Liver (tissue), 9 donors: Measurements from ENCODE around the gene CACFD1. TPM values are rescaled to one million over a fixed set of nuclear protein-coding genes. Genes with fewer than 3 reads are reported as not detected.

Source experiments
- DNase-seq: peaks from one replicate; pipeline ENCODE4 v3.0.0-alpha.2; 2017; ENCODE audit warnings: low spot score
- H3K27ac ChIP-seq, 2 donors: one replicate each; pipeline ENCODE4 v1.7.0; 2013; ENCODE audit warnings: inconsistent platforms in 2 of 2, low read length in 2 of 2, control low read depth in 1 of 2, low read depth in 1 of 2, mild to moderate bottlenecking in 1 of 2
- H3K27me3 ChIP-seq, 4 donors: one replicate each; pipeline versions ENCODE4 v1.6.1 to v1.7.0; 2013; ENCODE audit warnings: low read length in 3 of 4, inconsistent platforms in 1 of 4, mild to moderate bottlenecking in 1 of 4, moderate library complexity in 1 of 4; ENCODE audit not compliant: control insufficient read depth in 4 of 4, insufficient read depth in 4 of 4
- H3K36me3 ChIP-seq, 4 donors: one replicate each; pipeline versions ENCODE4 v1.6.1 to v1.7.0; 2013; ENCODE audit warnings: low read length in 3 of 4, mild to moderate bottlenecking in 3 of 4, low read depth in 1 of 4, moderate library complexity in 1 of 4; ENCODE audit not compliant: control insufficient read depth in 4 of 4, insufficient read depth in 3 of 4
- H3K4me1 ChIP-seq, 4 donors: one replicate each; pipeline versions ENCODE4 v1.6.1 to v1.7.0; 2013; ENCODE audit warnings: low read length in 3 of 4, mild to moderate bottlenecking in 3 of 4, moderate library complexity in 1 of 4; ENCODE audit not compliant: control insufficient read depth in 4 of 4, insufficient read depth in 4 of 4
- H3K4me3 ChIP-seq, 3 donors: one replicate each; pipeline versions ENCODE4 v1.6.1 to v1.7.0; 2013; ENCODE audit warnings: low read length in 3 of 3, control low read depth in 1 of 3, low read depth in 1 of 3, mild to moderate bottlenecking in 1 of 3
- H3K9ac ChIP-seq, 2 donors: one replicate each; pipeline ENCODE4 v1.7.0; 2013; ENCODE audit warnings: low read length in 2 of 2, mild to moderate bottlenecking in 2 of 2, moderate library complexity in 2 of 2, control low read depth in 1 of 2, low read depth in 1 of 2
- H3K9me3 ChIP-seq, 4 donors: one replicate each; pipeline versions ENCODE4 v1.6.1 to v1.7.0; 2013; ENCODE audit warnings: low read length in 3 of 4; ENCODE audit not compliant: control insufficient read depth in 4 of 4
- FOXA1 ChIP-seq: IDR thresholded peaks from 2 replicates; pipeline ENCODE4 v1.6.1; 2016; ENCODE audit warnings: antibody characterized with exemption
- FOXA2 ChIP-seq: IDR thresholded peaks from 2 replicates; pipeline ENCODE4 v1.6.1; 2016; ENCODE audit warnings: antibody characterized with exemption
- GABPA ChIP-seq, 2 donors: IDR thresholded peaks in 1 of 2; conservative IDR thresholded peaks in 1 of 2; 2 replicates each; pipeline ENCODE4 v1.6.1; 2016; ENCODE audit warnings: antibody characterized with exemption in 2 of 2, mild to moderate bottlenecking in 1 of 2, moderate library complexity in 1 of 2
- HNF4A ChIP-seq, 2 donors: conservative IDR thresholded peaks; 2 replicates each; pipeline ENCODE4 v1.6.1; 2016; ENCODE audit warnings: antibody characterized with exemption in 2 of 2, mild to moderate bottlenecking in 2 of 2
- HNF4G ChIP-seq: IDR thresholded peaks from 2 replicates; pipeline ENCODE4 v1.6.1; 2016; ENCODE audit warnings: antibody characterized with exemption
- RAD21 ChIP-seq, 2 donors: IDR thresholded peaks; 2 replicates each; pipeline ENCODE4 v1.6.1; 2016; ENCODE audit warnings: antibody characterized with exemption in 2 of 2, mild to moderate bottlenecking in 2 of 2
- REST ChIP-seq: IDR thresholded peaks from 2 replicates; pipeline ENCODE4 v1.6.1; 2016; ENCODE audit warnings: antibody characterized with exemption, mild to moderate bottlenecking
- RXRA ChIP-seq, 2 donors: IDR thresholded peaks; 2 replicates each; pipeline ENCODE4 v1.6.1; 2017 to 2018; ENCODE audit warnings: antibody characterized with exemption in 2 of 2, mild to moderate bottlenecking in 1 of 2
- SP1 ChIP-seq: IDR thresholded peaks from 2 replicates; pipeline ENCODE4 v1.6.1; 2018; ENCODE audit warnings: antibody characterized with exemption, mild to moderate bottlenecking
- TAF1 ChIP-seq: conservative IDR thresholded peaks from 2 replicates; pipeline ENCODE4 v1.6.1; 2016; ENCODE audit warnings: antibody characterized with exemption, mild to moderate bottlenecking
- YY1 ChIP-seq: IDR thresholded peaks from 2 replicates; pipeline ENCODE4 v1.6.1; 2016; ENCODE audit warnings: antibody characterized with exemption, mild to moderate bottlenecking
- WGBS: extraction: QIAGEN DNeasy Blood & Tissue Kit; methylation state at CpG from one replicate; pipeline ENCODE4 v1.1.7; 2013; 5-methylcytosine and 5-hydroxymethylcytosine counted together
- polyA plus RNA-seq, 2 donors: library from polyadenylated mRNA; stranded (reverse) in 1 of 2; unstranded in 1 of 2; fragments of 200-250 nt in 1 of 2; fragments of >200 nt in 1 of 2; fragmentation: Nextera tagmentation in 1 of 2; extraction: Ambion mirVana in 1 of 2; gene quantifications; one replicate each; pipeline versions ENCODE4 v1.2.1 to v1.2.3, GENCODE V29; 2013 to 2015
- total RNA-seq, 2 donors: library from RNA; depleted of rRNA; stranded (reverse); fragments of >200 nt; gene quantifications; one replicate each; pipeline ENCODE4 v1.2.3, GENCODE V29; 2014
- TF ChIP-seq, protein P1 (sequence below): IDR thresholded peaks from 2 replicates; pipeline ENCODE4 v1.6.1; 2016; ENCODE audit warnings: antibody characterized with exemption
- TF ChIP-seq, protein P2 (sequence below): IDR thresholded peaks from 2 replicates; pipeline ENCODE4 v1.6.1; 2016; ENCODE audit warnings: antibody characterized with exemption
- TF ChIP-seq, protein P3 (sequence below): IDR thresholded peaks from 2 replicates; pipeline ENCODE4 v1.6.1; 2016; ENCODE audit warnings: antibody characterized with exemption
- donor health status: healthy.
- donor health status: healthy.
- donor health status: healthy.
- donor health status: healthy.
- donor health status: healthy.

The CACFD1 gene
- total and polyA plus RNA-seq, 4 donors: 10.1 to 34.5 (median 26.4) TPM

DNA sequence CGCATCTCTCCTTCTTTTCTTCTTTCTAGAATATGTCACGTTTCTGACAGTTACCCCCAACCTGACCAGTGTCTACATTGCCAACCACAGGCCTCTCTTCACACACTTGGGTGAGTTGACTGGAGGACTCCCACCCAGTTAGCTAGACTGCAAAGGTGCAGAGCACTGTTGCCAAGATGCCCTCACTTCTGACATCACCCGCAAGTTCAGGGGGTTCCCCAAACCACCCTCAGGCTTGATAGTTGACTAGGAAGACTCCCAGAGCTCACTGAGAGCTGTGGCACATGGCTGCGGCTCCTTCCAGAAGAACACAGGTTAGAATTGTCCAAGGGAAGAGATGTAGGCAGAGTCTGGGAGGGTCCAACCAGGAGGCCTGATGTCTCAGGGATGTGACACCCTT lies 20.4 kb upstream of the CACFD1 start:
- Histone ChIP-seq H3K27ac (no peak overlapping the region), H3K9ac (no peak overlapping the region), H3K9me3 (no peaks in the 10 kb centered on the region), H3K4me1 (no peaks in the 10 kb centered on the region), H3K36me3 (no peaks in the 10 kb centered on the region), H3K4me3 (no peak overlapping the region), H3K27me3 (no peaks in the 10 kb centered on the region)
- DNase-seq: no peak
- no peak for TF ChIP-seq YY1
- no peak for TF ChIP-seq RAD21 (IDR thresholded peaks at IDR 0.05)
- TF ChIP-seq FOXA2: no peak
- TF ChIP-seq REST: no peak
- TF ChIP-seq HNF4G: no peak
- no peak for TF ChIP-seq TAF1
- no peak for TF ChIP-seq GABPA (IDR thresholded peaks at IDR 0.05 in 1 of 2, conservative IDR thresholded peaks at IDR 0.05 in 1 of 2)
- TF ChIP-seq, protein P1, sequence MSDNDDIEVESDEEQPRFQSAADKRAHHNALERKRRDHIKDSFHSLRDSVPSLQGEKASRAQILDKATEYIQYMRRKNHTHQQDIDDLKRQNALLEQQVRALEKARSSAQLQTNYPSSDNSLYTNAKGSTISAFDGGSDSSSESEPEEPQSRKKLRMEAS: no peak
- no peak for TF ChIP-seq RXRA (IDR thresholded peaks at IDR 0.05)
- no peak for TF ChIP-seq SP1
- TF ChIP-seq FOXA1: no peak
- TF ChIP-seq, protein P2, sequence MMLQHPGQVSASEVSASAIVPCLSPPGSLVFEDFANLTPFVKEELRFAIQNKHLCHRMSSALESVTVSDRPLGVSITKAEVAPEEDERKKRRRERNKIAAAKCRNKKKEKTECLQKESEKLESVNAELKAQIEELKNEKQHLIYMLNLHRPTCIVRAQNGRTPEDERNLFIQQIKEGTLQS: no peak
- TF ChIP-seq, protein P3, sequence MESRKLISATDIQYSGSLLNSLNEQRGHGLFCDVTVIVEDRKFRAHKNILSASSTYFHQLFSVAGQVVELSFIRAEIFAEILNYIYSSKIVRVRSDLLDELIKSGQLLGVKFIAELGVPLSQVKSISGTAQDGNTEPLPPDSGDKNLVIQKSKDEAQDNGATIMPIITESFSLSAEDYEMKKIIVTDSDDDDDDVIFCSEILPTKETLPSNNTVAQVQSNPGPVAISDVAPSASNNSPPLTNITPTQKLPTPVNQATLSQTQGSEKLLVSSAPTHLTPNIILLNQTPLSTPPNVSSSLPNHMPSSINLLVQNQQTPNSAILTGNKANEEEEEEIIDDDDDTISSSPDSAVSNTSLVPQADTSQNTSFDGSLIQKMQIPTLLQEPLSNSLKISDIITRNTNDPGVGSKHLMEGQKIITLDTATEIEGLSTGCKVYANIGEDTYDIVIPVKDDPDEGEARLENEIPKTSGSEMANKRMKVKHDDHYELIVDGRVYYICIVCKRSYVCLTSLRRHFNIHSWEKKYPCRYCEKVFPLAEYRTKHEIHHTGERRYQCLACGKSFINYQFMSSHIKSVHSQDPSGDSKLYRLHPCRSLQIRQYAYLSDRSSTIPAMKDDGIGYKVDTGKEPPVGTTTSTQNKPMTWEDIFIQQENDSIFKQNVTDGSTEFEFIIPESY: no peak
- no peak for TF ChIP-seq HNF4A (conservative IDR thresholded peaks at IDR 0.05)
- WGBS: 86% methylated on average over 4 of the region's 4 CpGs

DNA sequence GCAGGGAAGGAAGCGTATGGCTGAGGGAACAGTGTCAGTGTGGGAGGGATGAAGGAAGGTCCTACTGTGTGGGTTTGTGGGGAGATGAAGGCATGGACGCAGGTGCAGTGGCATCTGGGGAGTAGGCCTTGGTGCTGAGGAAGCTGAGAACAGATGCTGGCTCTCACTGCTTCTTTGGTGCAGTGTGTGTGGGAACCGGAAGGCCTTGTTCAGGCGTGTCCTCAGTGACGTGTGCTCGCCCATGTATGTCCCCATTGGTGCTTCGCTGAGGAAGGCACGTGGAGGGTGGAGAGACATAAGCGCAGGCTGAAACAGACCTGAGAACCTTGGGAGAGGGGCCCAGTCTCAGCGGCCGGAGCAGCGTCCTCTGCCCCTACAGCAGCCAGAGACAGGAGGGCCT lies 18.9 kb upstream of the CACFD1 start:
- Histone ChIP-seq H3K27ac (no peak overlapping the region), H3K36me3 (no peaks in the 10 kb centered on the region), H3K9me3 (no peaks in the 10 kb centered on the region), H3K4me3 (no peak overlapping the region), H3K9ac (no peak overlapping the region), H3K27me3 (no peaks in the 10 kb centered on the region), H3K4me1 (no peaks in the 10 kb centered on the region)
- TF ChIP-seq REST (no peak), FOXA2 (no peak)
- 91% methylated on average over 12 of the region's 12 CpGs for WGBS
- DNase-seq: no peak
